AG10803 (cell line): ENCODE data around the gene CMBL.

Experiments
- DNase-seq: peaks from one replicate; pipeline ENCODE4 v3.0.0; 2010; ENCODE audit warnings: low read depth
- H3K4me3 ChIP-seq: 2 replicates; pipeline ENCODE4 v1.5.1; 2011; ENCODE audit warnings: mild to moderate bottlenecking, low read length, control low read depth
- CTCF ChIP-seq: conservative IDR thresholded peaks from 2 replicates; pipeline ENCODE4 v1.5.1; 2011; ENCODE audit warnings: mild to moderate bottlenecking, low read length, control low read depth, inconsistent platforms

CMBL gene

GRCh38 chr5:10261065-10261464, 46.6 kb downstream of the CMBL start:
- no peak for DNase-seq
- H3K4me3 ChIP-seq = no peak overlapping the region
- TF ChIP-seq CTCF = no peak

GRCh38 chr5:10259899-10260298, 47.8 kb downstream of the CMBL start:
- no peak for DNase-seq
- no peak overlapping the region for H3K4me3 ChIP-seq
- no peak for TF ChIP-seq CTCF

- TF ChIP-seq CTCF = no peak
- no peak for DNase-seq
- H3K4me3 ChIP-seq = no peak overlapping the region
These were observed 49.8 kb downstream of the CMBL start for GRCh38 chr5:10257870-10258269.

GRCh38 chr5:10254686-10255085, 53.0 kb downstream of the CMBL start:
- H3K4me3 ChIP-seq = no peak overlapping the region
- DNase-seq = peak; percentile 44
- no peak for TF ChIP-seq CTCF

GRCh38 chr5:10253390-10253789, 54.3 kb downstream of the CMBL start:
- DNase-seq = no peak
- no peak for TF ChIP-seq CTCF
- H3K4me3 ChIP-seq = no peak overlapping the region

- peak overlapping the region; percentile 99 for H3K4me3 ChIP-seq
- no peak for TF ChIP-seq CTCF
- DNase-seq = no peak
These were observed 56.3 kb downstream of the CMBL start for GRCh38 chr5:10251405-10251804.

GRCh38 chr5:10250806-10251276, 56.9 kb downstream of the CMBL start:
- no peak for TF ChIP-seq CTCF
- H3K4me3 ChIP-seq = peak overlapping the region; percentile 99
- DNase-seq = peak; percentile 19
